GM12873 (cell line): ENCODE measurements around the gene NRAP.

Experiments used
- CTCF ChIP-seq: IDR thresholded peaks from 2 replicates; pipeline ENCODE4 v1.5.1; 2012; ENCODE audit warnings: low read depth, mild to moderate bottlenecking, moderate library complexity, low read length, control low read depth; ENCODE audit not compliant: insufficient read depth; ENCODE audit errors: missing control alignments

Gene NRAP

GRCh38 chr10:113691381-113691780 lies 27.5 kb upstream of the NRAP start:
- TF ChIP-seq CTCF, result no peak

GRCh38 chr10:113690749-113691148 lies 26.9 kb upstream of the NRAP start:
- TF ChIP-seq CTCF, result no peak

- TF ChIP-seq CTCF, result no peak
Observed at GRCh38 chr10:113689574-113689973, 25.7 kb upstream of the NRAP start.

GRCh38 chr10:113689057-113689456 lies 25.2 kb upstream of the NRAP start:
- TF ChIP-seq CTCF, result no peak

GRCh38 chr10:113687037-113687436 lies 23.2 kb upstream of the NRAP start:
- TF ChIP-seq CTCF, result no peak

- TF ChIP-seq CTCF, result no peak
Observed at GRCh38 chr10:113686028-113686427, 22.2 kb upstream of the NRAP start.

- no peak for TF ChIP-seq CTCF
Observed at GRCh38 chr10:113683300-113683699, 19.5 kb upstream of the NRAP start.
